GM12892 (cell line): Measurements from ENCODE around the gene CHST11.

Experiments used
- POLR2A ChIP-seq: IDR thresholded peaks from 2 replicates; pipeline ENCODE4 v1.6.1; 2011; ENCODE audit warnings: low read depth, low read length, control low read depth
- TAF1 ChIP-seq: IDR thresholded peaks from 2 replicates; pipeline ENCODE4 v1.6.1; 2011; ENCODE audit warnings: low read depth, mild to moderate bottlenecking, control low read depth, low read length, borderline replicate concordance

GRCh38 chr12:104598342-104599271 is 141.9 kb downstream of the CHST11 start:
- TF ChIP-seq TAF1 (no peak), POLR2A (no peak)
